ENCODE measurements around the gene EQTN.
"Not testable (repeated sequence)": the region's sequence is repeated elsewhere in the genome, so short reads cannot be mapped to it uniquely, and the experiment has no call there.

Gene EQTN

GRCh38 chr9:27292659-27293405 is 4.1 kb downstream of the EQTN start:
- no peak for ATAC-seq

GRCh38 chr9:27291292-27291691 is 5.7 kb downstream of the EQTN start:
- ATAC-seq: no peak

GRCh38 chr9:27282269-27282668 is 14.7 kb downstream of the EQTN start:
- ATAC-seq: no peak

GRCh38 chr9:27280860-27281259 is 16.1 kb downstream of the EQTN start:
- ATAC-seq: no peak

GRCh38 chr9:27280249-27280648 is 16.7 kb downstream of the EQTN start:
- no peak for ATAC-seq

- ATAC-seq: no peak
Observed at GRCh38 chr9:27279611-27280010, 17.3 kb downstream of the EQTN start.

GRCh38 chr9:27278374-27278773 is 18.6 kb downstream of the EQTN start:
- ATAC-seq: no peak

- no peak for ATAC-seq
Observed at GRCh38 chr9:27276193-27277030, 20.5 kb downstream of the EQTN start.

GRCh38 chr9:27273186-27273585 is 23.8 kb downstream of the EQTN start:
- no peak for ATAC-seq

- ATAC-seq: no peak
Observed at GRCh38 chr9:27272103-27272502, 24.8 kb downstream of the EQTN start.

- no peak for ATAC-seq
Observed at GRCh38 chr9:27261517-27262211, 35.3 kb downstream of the EQTN start.

GRCh38 chr9:27260789-27261516 is 36.0 kb downstream of the EQTN start:
- no peak for ATAC-seq

GRCh38 chr9:27258662-27259061 is 38.3 kb downstream of the EQTN start:
- no peak for ATAC-seq

GRCh38 chr9:27248702-27249101 is 48.2 kb downstream of the EQTN start:
- ATAC-seq: no peak

- no peak for ATAC-seq
Observed at GRCh38 chr9:27247756-27248155, 49.2 kb downstream of the EQTN start.

GRCh38 chr9:27239648-27240047 is 57.3 kb downstream of the EQTN start:
- not testable (repeated sequence) for ATAC-seq
